RKO (cell line): Measurements from ENCODE around the gene FAM204A.
A peak's percentile ranks its signal among the peaks of the same experiment; 100 is the strongest.

Source experiments
- DNase-seq: peaks from one replicate; pipeline ENCODE4 v3.0.0-alpha.2; 2016; ENCODE audit warnings: low spot score

FAM204A gene

DNA sequence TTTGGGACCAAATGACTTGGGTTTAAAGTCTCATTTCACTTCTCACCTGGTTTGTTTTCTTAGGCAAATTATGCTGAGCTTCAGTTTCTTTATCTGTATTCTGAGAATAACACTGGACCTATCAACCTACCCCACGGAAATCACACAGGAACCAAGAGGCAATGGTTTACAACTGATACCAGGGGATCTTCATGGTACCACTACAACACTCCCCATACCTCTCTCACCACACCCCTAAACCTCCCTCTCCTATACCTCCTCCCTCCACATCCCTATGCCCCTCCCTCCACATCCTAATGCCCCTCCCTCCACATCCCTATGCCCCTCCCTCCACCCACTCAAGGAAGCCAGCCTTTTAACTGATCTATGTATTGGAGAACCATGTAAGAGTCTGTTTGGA, 9.9 kb downstream of the FAM204A start:
- no peak for DNase-seq

DNA sequence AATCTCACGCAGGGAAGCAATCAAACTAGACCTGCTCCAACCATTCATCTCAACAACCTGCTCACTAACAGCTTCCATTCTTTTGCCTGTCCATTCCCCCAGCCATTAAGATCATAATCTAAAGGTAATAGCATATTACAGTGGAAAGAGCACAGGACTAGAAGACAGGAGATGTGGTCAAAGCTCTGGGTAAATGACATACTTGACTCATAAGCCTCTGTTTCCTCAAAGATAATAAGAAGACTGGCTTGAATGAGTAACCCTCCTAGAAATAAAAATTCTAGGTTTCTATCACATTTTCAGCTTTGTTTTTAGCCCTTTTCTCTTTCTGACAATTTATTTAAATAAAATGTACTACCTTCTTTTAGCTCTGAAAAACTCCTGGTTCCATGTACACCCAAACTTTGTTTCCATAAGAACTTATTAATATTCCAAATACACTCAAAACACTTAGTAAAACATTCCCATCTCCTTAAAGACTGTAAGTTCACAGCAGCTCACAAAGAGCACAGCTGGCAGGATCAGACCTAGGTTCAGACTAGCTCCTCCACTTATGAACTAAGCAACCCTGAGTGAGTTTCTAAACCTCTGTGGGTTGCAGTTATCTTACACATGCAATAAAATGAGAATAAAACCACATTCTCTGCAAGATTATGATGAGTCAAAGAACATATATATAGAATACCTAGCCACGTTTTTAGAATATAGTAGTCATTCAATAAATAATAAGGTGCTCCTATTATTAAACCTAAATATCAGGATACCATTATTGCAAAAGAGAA, 11.6 kb downstream of the FAM204A start:
- DNase-seq = no peak

DNA sequence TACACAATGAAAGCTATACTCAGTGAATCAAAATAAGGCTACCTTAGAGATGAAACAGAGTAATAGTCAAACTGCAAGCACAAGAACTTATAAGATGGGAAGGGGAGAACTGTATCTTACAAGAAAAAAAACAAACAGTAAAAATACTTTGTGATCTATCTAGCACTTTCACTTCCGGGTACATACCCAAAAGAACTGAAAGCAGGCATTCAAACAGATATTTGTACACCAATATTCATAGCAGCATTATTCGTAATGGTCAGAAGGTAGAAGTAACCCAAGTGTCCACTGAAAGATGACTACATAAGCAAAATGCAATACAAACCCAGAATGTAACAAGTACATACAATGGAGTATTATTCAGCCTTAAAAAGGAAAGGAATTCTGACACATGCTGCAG, 18.0 kb downstream of the FAM204A start:
- no peak for DNase-seq

DNA sequence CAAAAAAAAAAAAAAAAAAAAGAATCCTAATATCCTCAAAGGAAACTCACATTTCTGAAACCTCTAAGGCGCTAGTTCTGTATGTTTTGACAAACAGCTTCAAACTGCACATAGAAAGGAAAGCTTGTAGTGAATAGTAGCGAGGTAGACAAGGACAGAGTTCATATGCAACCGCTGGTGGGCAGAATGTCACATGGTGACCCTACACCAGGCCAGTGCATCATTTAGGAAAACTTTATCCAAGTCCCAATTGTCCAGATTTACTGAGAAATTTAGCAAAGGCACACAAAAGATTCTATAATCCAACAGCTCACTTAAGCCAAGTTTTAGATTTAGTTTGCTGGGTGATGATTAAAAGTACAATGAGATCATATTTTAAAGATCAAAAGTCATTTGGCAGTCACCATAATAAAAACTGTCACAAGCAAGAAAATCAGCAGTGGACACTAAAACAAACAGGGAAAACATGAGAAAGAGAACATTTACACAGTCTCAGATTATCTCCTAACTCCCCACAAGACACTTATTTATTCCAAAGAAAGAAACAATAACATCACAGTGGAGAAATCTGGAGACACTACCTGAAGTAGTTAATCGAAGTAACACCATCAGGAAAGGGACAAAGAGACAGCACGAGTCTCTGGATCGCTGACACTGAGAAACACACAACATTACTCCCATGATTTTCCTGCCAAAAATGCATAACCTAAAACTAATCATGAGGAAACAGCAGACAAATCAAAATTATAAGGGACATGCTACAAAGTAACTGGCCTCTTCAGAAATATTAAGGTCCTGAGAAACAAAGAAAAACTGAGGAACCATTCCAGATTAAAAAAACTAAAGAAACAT, 20.2 kb downstream of the FAM204A start:
- no peak for DNase-seq

DNA sequence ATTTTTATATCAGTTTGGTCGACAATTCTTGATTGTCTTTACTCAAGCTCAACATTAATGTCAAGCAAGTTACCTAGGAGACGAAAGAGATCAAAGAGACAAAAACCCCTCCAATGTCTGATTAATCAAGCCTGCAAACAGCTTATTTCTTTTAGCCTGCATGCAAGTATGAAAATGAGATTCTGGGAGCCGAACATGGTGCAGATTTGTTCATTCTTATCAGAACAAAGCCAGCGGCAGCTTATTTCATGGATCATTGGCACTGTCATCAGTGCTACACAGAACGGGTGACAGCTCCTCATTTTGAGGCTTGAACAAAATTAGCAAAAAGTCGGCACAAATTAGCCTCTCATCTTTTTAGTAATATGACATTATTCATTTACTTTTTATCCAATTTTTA, 26.5 kb downstream of the FAM204A start:
- DNase-seq = no peak

DNA sequence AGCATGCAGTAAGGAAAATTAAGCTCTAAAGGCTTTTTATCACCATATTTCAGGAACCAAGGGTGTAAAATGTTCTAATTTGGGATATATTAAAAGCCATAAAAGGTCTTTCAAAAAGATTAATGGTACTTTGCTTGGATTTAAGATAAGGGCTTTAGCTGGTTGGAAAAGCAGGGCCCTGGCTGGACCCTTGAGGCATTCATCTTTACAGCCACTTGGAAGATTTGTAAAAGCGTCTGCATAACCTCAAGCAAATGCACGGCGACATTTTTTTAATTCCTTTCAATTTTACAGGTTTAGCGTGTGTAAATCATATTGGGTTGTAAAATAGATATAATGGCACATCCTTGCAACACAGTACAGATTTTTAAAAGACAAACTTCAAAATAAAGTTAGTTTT, 27.2 kb downstream of the FAM204A start:
- DNase-seq = no peak

DNA sequence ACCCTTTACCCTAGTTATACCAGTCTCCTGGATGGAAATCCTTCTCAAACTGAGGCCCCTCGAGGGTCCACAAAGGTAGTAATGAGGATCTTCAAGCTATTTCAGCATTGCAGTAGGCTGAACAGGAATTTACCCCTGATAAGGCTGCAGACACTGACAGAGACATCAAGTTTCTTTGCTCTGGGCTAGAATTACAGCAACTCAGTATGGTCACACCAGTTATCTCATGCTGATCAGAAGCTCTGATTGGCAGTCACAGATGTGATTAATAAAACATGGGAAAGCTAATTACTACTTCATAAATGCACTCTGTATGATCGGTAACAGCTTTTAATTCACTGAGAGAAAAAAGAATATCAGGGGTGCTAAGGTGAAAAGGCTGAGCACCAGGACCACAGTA, 30.6 kb downstream of the FAM204A start:
- DNase-seq = no peak

DNA sequence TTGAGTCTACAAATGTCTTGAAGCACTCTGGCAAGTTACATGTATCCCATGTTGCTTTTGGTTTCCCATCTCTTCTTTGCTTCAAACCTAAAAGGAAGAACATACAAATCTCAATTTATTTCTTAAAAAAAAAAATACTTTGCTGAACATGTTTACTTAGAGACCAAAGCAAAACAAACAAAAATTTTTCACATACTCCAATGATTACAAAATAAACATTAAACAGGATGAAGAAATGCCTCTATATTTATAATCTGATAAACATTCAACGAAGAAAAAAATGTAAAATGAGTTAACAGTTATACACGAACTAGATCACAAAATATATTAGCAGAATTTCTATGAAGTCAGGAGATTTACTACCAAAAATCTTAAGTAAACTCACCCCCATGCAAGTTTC, 31.3 kb downstream of the FAM204A start:
- no peak for DNase-seq

DNA sequence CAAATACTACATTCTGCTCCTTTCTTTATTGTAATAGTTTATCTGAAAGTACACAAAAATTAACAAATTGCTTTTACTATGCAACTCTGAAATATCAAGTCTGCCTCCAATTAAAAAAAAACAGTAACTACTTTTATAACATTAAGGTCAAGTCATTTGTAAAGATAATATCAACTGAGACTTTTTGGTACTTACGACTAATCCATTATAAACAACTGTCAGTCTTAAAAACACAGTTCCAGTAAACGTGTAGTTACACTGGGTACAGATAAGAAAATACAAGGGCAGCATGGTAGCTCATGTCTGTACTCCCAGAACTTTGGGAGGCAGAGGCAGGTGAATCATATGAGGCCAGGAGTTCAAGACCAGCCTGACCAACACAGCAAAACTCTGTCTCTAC, 32.2 kb downstream of the FAM204A start:
- no peak for DNase-seq

DNA sequence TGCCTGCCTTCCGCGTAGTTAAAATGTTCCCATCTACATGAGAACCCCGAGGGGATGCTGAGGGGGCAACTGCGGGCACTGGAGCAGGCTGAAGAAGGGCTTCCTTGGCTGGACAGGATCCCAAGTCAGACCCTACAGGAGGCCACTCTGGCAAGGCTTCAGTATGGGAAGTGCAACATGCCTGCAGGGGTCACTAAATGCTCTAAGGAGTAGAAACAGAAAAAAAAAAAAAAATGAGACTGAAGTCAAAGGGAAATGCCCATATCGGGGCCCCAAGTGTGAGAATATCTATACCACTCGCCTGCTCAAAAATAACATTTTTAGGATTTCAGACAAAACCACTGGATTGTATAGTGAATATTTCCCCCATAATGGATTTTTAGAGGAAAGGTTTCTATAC, 33.5 kb downstream of the FAM204A start:
- no peak for DNase-seq

DNA sequence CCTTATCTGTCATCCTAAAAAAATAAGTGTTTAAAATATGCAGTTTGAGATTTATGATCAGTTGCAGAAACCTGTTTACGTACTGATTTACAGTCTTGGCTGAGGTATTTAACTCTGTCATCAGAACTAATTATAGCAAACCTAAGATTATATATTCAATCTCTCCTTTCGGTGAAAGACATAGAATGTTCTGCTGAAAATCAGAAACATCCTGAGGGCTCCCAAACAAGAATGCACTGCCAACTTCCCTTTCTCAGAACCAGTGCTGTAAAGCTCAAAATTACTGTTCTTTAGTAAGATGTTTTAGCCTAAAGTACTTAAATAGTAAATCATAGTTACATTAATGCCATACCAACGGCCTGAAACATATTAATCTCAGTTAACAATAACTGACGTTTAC, 34.3 kb downstream of the FAM204A start:
- no peak for DNase-seq

DNA sequence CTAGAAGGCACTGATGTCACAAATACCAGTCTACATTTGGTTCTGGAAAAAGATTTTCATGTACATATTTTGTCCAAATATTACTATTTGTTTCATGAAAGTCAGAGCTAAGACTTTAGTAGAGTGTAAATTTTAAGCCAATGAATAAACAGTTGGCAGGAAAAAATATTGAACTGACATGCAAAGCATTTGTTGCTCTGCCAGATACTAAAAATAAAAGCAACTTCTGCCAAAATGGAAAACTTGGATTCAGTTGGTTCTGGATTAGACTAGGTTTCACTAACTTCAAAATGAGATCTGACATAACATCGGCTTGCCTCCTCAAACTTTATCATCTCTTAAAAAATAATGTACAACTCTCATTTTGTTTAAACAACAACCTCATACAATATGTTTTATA, 34.9 kb downstream of the FAM204A start:
- DNase-seq = no peak

DNA sequence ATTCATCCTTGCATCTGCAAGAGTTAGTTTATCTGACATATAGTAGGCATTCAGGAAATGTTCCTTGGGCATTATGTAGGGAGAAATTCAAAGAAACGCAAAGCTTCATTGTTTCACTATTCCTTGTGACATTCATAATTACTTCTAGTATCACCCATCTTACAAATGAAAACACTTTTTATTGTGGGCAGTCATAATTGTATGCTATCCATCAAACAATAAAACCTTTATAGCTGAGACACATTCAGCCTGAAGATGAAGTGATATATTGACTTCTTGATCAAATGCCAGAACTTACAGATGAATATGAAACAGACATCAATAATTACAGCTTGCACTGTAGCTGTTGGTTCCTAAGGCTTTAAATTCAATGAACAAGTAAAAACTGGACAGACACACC, 36.4 kb downstream of the FAM204A start:
- DNase-seq = no peak

DNA sequence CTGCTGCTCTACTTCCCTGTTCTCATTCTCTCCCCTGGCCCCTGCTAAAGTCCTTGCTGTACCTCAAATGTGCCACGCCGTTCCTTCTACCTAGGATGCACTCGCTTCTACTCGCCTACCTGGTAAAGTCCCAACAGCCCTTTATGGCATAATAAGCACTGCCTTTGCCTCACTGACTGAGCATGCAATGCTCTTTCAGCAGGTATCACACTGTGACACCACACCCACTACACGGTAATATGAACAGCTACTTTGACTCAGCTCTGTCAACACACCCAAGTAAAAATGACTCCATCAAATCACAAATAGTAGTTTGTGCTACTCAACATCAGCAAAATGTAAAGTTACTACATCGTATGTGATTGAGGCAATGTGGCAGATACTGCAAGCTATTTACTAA, 37.6 kb downstream of the FAM204A start:
- no peak for DNase-seq

DNA sequence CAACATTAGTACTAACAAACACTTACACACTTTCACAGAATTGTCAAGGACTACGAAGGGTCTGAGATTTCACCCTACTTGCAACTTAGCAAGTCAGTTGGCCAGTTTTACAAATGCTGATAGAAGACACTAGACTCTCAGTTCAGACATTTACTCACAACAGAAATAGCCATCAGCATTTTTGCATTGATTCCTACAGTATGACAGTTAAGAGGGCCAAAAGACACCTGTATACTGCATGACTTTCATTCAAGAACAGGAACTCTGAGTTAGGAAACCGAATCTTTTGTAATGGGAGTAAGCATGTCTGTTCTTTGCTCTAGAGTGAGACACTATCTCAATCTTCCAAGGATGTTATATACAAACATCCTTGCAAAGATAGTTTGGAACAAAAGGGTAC, 40.9 kb downstream of the FAM204A start:
- no peak for DNase-seq

DNA sequence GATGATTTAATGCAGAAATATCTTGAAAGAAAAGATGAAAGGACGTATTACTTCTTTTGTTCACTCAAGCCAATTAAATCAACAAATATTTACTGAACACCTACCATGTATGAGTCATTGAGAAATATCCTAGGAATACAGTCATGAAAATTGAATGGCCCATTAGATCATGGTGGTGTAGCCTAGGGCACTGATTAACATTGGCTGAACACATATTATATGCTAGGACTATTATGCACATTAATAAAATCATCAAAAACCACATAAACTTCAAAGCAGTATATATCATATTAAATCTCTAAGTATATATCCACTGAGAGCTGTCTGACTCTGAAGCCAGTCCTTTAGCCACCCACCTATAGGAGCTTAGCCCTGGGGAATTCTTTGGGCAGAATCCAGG, 41.8 kb downstream of the FAM204A start:
- peak; percentile 15 for DNase-seq

DNA sequence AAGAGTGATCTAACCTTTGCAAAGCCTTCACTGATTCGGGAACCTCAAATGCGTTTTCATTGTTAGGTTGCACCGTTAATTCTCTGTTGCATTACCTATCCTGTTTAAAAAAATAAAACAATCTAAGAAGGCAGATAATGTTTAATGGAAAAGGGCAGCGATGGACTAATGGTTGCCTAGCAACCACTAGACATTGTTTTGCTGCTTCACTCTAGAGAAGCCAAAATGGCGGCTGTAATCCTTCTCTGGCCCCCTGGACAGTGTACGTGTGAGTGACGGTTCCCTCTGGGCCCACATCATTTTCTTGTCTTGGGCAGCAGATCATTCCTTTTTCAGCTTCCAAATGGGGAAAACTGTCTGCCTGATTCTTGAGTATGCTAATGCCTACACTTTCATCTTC, 43.3 kb downstream of the FAM204A start:
- no peak for DNase-seq

DNA sequence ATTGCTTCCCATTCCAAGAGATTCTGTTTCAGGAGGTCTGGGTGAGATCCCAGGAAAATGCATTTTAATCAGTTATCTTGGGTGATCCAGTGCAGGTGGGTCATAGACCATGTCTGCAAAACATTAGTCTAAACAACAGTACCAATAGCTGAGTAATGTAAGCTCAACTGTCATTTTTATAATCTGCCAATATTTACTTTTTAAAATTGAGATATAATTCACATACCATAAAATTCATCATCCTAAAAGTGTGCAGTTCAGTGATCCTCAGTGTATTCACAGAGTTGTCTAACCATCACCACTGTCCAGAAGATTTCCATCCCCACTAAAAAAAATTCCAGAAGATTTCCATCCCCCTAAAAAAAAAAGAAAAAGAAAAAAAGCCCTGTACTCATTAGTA, 51.0 kb downstream of the FAM204A start:
- no peak for DNase-seq

DNA sequence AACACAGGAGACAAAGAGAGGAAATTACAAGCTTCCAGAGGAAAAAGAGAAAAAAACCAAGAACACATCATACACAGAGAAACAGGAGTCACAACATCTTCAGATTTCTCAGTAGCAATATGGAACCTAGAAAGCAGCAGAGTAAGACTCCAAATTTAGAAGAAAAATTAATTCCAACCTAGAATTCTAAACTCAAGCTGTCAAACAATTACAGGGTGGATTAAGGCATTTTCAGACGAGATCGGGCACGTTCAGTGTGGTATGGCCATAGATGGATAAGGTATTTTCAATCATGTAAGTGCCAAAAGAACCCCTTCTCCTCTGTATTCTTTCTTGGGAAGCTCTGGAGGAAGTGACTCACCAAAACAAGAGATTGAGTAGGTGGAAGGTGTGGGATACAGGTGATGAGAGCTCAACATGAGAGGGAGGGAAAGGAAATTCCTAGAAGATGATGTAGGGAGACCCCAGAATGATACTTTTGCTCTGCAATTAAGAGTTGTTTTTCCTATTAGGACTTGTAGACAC, 51.6 kb downstream of the FAM204A start:
- no peak for DNase-seq

DNA sequence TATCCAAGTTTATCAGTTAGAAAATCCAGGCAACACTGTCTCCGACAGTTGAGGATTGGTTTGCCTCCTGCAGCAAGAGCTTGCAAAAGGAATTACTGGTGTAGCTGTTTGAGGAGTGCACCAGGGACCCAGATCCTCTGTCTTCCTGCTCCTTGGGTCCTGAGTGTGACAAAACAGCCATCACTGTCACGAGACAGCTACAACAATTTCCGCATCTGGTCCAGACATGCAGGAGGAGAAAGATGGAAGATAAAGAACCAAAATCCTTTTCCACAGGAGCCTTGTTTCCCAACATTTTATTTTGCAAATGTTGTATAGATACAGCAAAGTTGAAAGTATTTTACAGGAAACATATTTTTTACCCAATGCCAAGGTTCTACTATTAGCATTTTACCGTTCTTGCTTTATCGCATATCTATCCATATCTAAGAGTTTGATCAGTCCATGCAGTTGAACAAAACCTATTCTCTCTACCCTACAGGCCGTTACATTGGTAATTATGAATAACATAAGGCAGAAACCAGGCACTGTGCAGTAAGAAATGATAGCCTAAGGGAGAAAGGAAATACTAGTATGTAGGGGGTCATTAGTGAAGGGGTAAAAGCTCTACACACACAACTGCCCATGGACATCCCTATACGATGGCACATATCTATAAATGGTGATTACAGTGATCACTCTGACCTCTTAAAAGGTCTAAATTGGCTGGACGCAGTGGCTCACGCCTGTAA, 54.9 kb downstream of the FAM204A start:
- DNase-seq = no peak

DNA sequence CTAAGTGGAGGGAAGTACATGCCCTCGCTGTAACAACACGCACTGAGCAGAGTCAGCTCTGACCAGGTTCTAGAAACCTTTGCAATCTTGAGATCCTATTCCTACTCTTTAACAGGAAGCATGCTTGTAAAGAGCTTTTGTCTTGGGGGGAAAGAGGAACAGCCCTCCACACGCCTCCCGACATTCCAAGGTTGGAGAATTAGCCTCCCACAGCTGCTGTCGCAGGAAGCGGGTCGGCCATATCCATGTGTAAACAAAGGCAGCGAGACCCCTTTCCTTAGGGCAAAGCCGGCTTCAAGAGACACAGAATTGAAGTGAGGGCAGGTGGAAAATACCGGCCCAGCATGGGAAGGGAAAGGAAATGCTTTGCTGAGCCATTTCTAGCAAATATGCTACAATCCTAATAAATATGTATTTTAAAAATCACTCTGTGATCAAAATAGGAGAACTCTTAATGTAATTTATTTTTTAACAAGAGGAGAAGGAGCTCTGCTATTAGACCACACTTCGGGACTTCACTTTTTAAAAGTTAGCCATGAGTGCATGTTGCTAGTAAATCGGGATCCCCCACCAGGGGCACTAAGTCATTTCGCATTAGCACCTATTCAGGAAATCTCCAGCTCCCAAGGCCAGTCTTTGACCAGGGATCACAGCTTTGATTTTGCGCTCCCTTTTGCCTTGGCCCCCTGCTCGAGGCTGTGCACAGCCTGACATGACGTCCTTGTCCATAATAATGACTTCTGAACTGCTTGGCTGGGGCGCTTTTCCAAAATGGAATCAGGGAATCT, 55.9 kb downstream of the FAM204A start:
- no peak for DNase-seq

DNA sequence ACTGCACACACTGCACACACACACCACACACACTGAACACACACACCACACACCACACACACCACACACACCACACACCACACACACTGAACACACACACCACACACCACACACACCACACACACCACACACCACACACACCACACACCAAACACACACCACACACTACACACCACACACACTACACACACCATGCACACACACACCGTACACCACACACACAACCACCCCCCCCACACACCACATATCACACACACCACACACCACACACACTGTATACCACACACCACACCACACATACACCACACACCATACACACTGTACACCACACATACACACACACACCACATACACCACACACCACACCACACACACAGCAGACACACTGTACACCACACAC, 59.5 kb downstream of the FAM204A start:
- DNase-seq = no peak
